Nephron (organoid): ENCODE results near the gene KIF6.

Experiments used
- H3K27ac Mint-ChIP-seq, 3 experiments: 2 replicates each; pipeline ENCODE4 v1.8.0; 2020; ENCODE audit warnings: mixed read lengths in 3 of 3, mild to moderate bottlenecking in 2 of 3, moderate library complexity in 1 of 3
- H3K27me3 Mint-ChIP-seq: 2 replicates; pipeline ENCODE4 v1.8.0; 2021; ENCODE audit warnings: low read depth, mild to moderate bottlenecking, moderate library complexity, mixed read lengths
- H3K36me3 Mint-ChIP-seq: 2 replicates; pipeline ENCODE4 v1.8.0; 2020; ENCODE audit warnings: low read depth, mixed read lengths
- H3K4me1 Mint-ChIP-seq: 2 replicates; pipeline ENCODE4 v1.8.0; 2020; ENCODE audit warnings: mixed read lengths
- H3K4me3 Mint-ChIP-seq, 3 experiments: 2 replicates each; pipeline ENCODE4 v1.8.0; 2020; ENCODE audit warnings: mild to moderate bottlenecking in 3 of 3, mixed read lengths in 3 of 3, moderate library complexity in 2 of 3
- H3K9me3 Mint-ChIP-seq: 2 replicates; pipeline ENCODE4 v1.8.0; 2020; ENCODE audit warnings: mixed read lengths
- CTCF ChIP-seq, 3 experiments: fragments of 200-600 bp; sonication (generic); IDR thresholded peaks; one replicate each; pipeline ENCODE4 v1.5.0; 2021; ENCODE audit warnings: antibody characterized with exemption in 3 of 3; ENCODE audit not compliant: unreplicated experiment in 3 of 3

Gene KIF6

GRCh38 chr6:39688494-39688893 is 36.7 kb downstream of the KIF6 start:
- no peaks in the 10 kb centered on the region for H3K36me3 Mint-ChIP-seq
- H3K4me1 Mint-ChIP-seq: peaks cover 8% of the 10 kb centered on the region
- no peaks in the 10 kb centered on the region for H3K27me3 Mint-ChIP-seq
- H3K27ac Mint-ChIP-seq: no peak overlapping the region
- H3K9me3 Mint-ChIP-seq: no peaks in the 10 kb centered on the region
- TF ChIP-seq CTCF (IDR thresholded peaks at IDR 0.05; ENCODE audit: unreplicated experiment in 3 of 3): no peak
- H3K4me3 Mint-ChIP-seq: no peak overlapping the region

GRCh38 chr6:39686976-39687375 is 38.2 kb downstream of the KIF6 start:
- Mint-ChIP-seq H3K4me1 (peaks cover 10% of the 10 kb centered on the region), H3K27ac (no peak overlapping the region), H3K36me3 (no peaks in the 10 kb centered on the region)

GRCh38 chr6:39685938-39686337 is 39.3 kb downstream of the KIF6 start:
- H3K9me3 Mint-ChIP-seq: no peaks in the 10 kb centered on the region
- H3K4me1 Mint-ChIP-seq: peaks cover 16% of the 10 kb centered on the region
- no peaks in the 10 kb centered on the region for H3K27me3 Mint-ChIP-seq
- H3K4me3 Mint-ChIP-seq: no peak overlapping the region
- no peak for TF ChIP-seq CTCF (IDR thresholded peaks at IDR 0.05; ENCODE audit: unreplicated experiment in 3 of 3)
- H3K36me3 Mint-ChIP-seq: no peaks in the 10 kb centered on the region
- H3K27ac Mint-ChIP-seq: no peak overlapping the region

More at GRCh38 chr6:39686976-39687375, 38.2 kb downstream of the KIF6 start:
- no peak for TF ChIP-seq CTCF (IDR thresholded peaks at IDR 0.05; ENCODE audit: unreplicated experiment in 3 of 3)
- Mint-ChIP-seq H3K4me3 (no peak overlapping the region), H3K27me3 (no peaks in the 10 kb centered on the region), H3K9me3 (no peaks in the 10 kb centered on the region)

GRCh38 chr6:39685489-39685826 is 39.8 kb downstream of the KIF6 start:
- TF ChIP-seq CTCF (IDR thresholded peaks at IDR 0.05; ENCODE audit: unreplicated experiment in 3 of 3): no peak
- H3K36me3 Mint-ChIP-seq: no peaks in the 10 kb centered on the region
- H3K4me1 Mint-ChIP-seq: peaks cover 16% of the 10 kb centered on the region
- H3K27ac Mint-ChIP-seq: peak overlapping the region in 1 of 3 experiments; percentile 2
- H3K27me3 Mint-ChIP-seq: no peaks in the 10 kb centered on the region
- no peaks in the 10 kb centered on the region for H3K9me3 Mint-ChIP-seq
- H3K4me3 Mint-ChIP-seq: no peak overlapping the region

GRCh38 chr6:39684790-39685488 is 40.3 kb downstream of the KIF6 start:
- Mint-ChIP-seq H3K27ac (peak overlapping the region in 1 of 3 experiments; percentile 2), H3K27me3 (no peaks in the 10 kb centered on the region), H3K36me3 (no peaks in the 10 kb centered on the region), H3K4me1 (peaks cover 16% of the 10 kb centered on the region), H3K9me3 (no peaks in the 10 kb centered on the region), H3K4me3 (no peak overlapping the region)
- TF ChIP-seq CTCF (IDR thresholded peaks at IDR 0.05; ENCODE audit: unreplicated experiment in 3 of 3): no peak

GRCh38 chr6:39681674-39682121 is 43.5 kb downstream of the KIF6 start:
- peaks cover 20% of the 10 kb centered on the region for H3K4me1 Mint-ChIP-seq
- H3K9me3 Mint-ChIP-seq: no peaks in the 10 kb centered on the region
- peak overlapping the region in 1 of 3 experiments; percentile 23 for H3K27ac Mint-ChIP-seq
- no peaks in the 10 kb centered on the region for H3K36me3 Mint-ChIP-seq
- TF ChIP-seq CTCF (IDR thresholded peaks at IDR 0.05; ENCODE audit: unreplicated experiment in 3 of 3): no peak
- no peak overlapping the region for H3K4me3 Mint-ChIP-seq
- H3K27me3 Mint-ChIP-seq: no peaks in the 10 kb centered on the region
